ENCODE results near the gene AOPEP.
"Not testable (repeated sequence)": the region's sequence is repeated elsewhere in the genome, so short reads cannot be mapped to it uniquely, and the experiment has no call there.

The AOPEP gene

DNA sequence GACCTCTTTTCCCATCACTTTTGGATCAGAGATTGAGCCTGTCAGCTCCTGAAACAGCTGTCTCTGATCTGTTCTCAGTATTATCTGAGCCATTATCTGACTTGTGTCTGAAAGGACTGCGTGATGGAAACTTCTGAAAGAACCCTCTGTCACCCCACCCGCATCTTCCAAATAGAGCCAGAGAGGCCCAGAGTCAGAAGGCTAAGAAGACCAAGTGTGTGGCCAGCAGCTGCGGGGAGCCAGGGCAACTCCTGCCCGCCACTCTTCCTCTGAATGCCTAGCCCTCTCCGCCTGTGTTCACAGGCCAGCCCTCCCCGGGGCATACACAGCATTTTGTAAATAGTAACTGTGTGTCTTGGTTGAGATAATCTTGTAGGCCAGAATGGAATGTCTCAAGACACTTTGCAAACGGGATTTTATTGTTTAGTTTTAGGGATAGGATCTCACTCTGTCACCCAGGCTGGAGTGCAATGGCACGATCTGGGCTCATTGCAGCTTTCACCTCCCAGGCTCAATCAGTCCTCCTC lies 92.7 kb downstream of the AOPEP start:
- no peaks in the 10 kb centered on the region for H3K9me3 Mint-ChIP-seq
- H3K4me1 Mint-ChIP-seq (ENCODE audit: low read depth), result peaks cover 7% of the 10 kb centered on the region
- DNase-seq, result no peak
- H3K27ac Mint-ChIP-seq, result no peak overlapping the region
- no peaks in the 10 kb centered on the region for H3K27me3 Mint-ChIP-seq
- peaks cover 25% of the 10 kb centered on the region for H3K36me3 Mint-ChIP-seq (ENCODE audit: low read depth)
- no peak overlapping the region for H3K4me3 Mint-ChIP-seq

DNA sequence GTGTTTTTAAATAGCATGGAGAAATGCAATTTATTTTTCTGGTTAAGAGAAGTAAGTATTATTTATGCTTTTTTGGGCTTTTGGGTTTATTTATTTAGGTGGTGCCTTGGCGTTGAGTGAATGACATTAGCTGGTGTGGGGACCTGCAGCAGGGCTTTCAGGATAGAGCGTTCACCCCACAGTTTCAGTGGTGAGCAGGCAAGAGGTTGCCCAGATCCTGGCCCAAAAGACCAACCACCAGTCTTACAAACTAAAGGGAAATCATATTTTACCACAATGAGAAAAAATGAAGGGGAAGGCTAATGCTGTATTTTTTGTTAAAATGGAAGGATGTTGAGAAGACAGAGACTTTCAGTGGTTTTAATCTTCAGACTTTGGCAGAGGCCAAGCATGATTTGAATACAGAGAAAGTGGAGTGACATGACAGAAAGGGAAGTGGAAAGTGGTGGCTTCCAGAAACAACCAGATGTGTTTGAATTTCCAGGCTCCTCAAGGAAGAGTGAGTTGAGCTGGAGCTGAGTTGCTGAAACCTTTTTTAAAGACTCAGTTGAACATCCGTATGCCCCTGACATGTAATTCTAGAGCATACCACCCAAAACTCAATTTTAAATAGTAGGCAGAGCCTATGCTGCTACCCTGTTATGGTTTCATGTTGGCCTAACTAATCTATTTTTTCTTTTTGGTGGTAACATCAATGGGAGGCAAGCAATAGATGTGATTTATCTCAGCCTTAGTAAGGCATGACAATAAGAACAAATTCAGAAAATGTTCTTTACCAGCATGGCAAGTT lies 94.8 kb downstream of the AOPEP start:
- H3K36me3 Mint-ChIP-seq (ENCODE audit: low read depth), result peaks cover 25% of the 10 kb centered on the region
- no peak overlapping the region for H3K4me3 Mint-ChIP-seq
- peaks cover 7% of the 10 kb centered on the region for H3K4me1 Mint-ChIP-seq (ENCODE audit: low read depth)
- no peak for DNase-seq
- no peak overlapping the region for H3K27ac Mint-ChIP-seq
- H3K27me3 Mint-ChIP-seq, result no peaks in the 10 kb centered on the region
- H3K9me3 Mint-ChIP-seq, result no peaks in the 10 kb centered on the region

DNA sequence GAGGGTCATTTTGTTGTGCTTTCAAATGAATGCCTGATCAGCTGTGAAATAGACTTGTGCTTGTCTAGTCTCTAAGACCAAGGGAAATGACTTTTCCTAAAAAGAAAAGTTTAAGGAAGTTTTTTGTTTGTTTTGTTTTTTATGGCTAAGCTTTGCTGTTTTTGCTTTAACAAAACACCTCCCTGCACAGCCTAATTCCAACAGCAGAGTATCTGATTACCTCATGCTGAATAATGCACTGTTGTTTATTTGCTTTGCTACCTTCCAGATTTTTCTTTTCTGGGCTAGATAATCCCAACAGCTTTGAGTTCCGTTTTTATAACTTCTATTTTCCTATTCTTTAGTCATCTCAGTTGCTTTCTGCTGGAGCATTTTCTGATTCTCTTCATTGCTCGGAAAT lies 95.8 kb downstream of the AOPEP start:
- H3K4me3 Mint-ChIP-seq, result no peak overlapping the region
- no peak overlapping the region for H3K27ac Mint-ChIP-seq
- peaks cover 32% of the 10 kb centered on the region for H3K36me3 Mint-ChIP-seq (ENCODE audit: low read depth)
- peaks cover 7% of the 10 kb centered on the region for H3K4me1 Mint-ChIP-seq (ENCODE audit: low read depth)
- no peaks in the 10 kb centered on the region for H3K27me3 Mint-ChIP-seq
- DNase-seq, result no peak
- no peaks in the 10 kb centered on the region for H3K9me3 Mint-ChIP-seq

DNA sequence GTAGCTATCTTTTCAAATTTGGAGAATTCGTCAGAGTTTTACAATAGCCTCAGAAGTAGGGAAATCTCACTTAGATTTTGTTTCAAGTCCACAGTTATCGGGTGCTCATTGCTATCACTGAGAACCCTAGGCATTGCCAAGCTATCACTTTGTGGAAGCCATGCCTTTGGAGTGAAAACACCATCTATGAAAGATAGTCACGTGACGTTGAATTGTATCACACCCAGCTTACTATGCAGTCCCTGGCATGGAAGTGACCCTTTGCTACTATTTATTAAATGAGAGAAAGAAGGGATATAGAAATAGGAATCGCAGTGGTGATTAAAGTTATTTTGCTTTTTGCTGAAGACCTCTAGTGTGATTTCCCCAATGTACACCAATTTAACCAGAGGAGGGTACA lies 97.2 kb downstream of the AOPEP start:
- no peak for DNase-seq
- Mint-ChIP-seq H3K4me1 (ENCODE audit: low read depth) (peaks cover 7% of the 10 kb centered on the region), H3K4me3 (no peak overlapping the region), H3K27ac (no peak overlapping the region), H3K9me3 (no peaks in the 10 kb centered on the region), H3K36me3 (ENCODE audit: low read depth) (peaks cover 34% of the 10 kb centered on the region), H3K27me3 (no peaks in the 10 kb centered on the region)

DNA sequence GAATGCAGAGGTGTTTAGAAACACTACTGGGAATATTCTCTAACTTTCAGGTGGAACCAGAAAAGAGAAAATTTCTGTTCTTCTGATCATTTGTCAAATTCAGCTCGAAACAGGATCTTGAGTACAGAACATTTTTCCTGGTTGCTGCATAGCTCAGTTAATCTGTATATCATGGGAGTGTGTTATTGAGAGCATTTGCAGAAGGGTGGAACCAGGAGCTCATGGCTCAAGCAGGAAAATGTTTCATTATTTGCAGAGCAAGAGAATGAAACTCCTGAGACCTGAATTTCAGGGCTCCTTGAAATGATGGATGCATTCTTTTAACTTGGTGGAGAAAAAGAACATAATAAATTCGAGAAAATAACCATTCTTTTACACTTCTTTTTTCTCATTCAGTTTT lies 97.9 kb downstream of the AOPEP start:
- no peak for DNase-seq
- Mint-ChIP-seq H3K36me3 (ENCODE audit: low read depth) (peaks cover 28% of the 10 kb centered on the region), H3K4me1 (ENCODE audit: low read depth) (peaks cover 7% of the 10 kb centered on the region), H3K27me3 (no peaks in the 10 kb centered on the region), H3K9me3 (no peaks in the 10 kb centered on the region), H3K27ac (no peak overlapping the region), H3K4me3 (no peak overlapping the region)

DNA sequence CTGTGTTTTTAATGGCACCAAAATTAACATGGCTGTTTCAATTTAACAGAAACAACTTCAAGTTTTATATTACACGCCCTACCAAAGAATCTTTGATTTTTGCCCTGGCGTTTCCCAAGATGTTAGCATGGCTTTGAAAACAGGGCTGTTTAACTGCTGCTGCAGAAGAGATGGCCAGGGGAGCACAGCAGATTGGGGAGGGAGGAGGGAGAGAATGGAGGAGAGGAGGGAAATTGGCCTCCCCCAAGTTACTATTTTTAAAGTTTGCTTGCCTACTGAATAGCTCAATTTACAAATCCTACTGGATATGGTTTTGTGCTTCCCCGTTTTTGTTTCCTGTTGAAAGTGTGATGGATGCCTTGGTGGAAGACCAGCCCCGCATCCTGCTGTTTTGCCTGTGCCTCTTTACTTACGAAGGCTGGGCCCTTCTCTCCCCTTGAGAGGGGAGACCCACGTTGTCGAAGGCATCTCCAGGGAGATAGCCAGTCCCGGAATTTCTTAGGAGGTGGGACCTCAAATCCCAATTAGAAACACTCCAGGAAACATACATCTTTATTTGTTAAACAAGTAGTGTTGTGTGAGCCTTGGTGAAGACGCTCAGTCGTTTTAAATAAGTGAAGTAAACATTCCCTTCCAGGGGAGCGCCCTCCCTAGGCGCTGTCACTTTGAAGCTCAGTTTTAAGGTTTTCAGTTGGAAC lies 98.6 kb downstream of the AOPEP start:
- H3K27me3 Mint-ChIP-seq, result no peaks in the 10 kb centered on the region
- no peaks in the 10 kb centered on the region for H3K9me3 Mint-ChIP-seq
- H3K4me3 Mint-ChIP-seq, result no peak overlapping the region
- peaks cover 7% of the 10 kb centered on the region for H3K4me1 Mint-ChIP-seq (ENCODE audit: low read depth)
- no peak for DNase-seq
- H3K27ac Mint-ChIP-seq, result no peak overlapping the region
- H3K36me3 Mint-ChIP-seq (ENCODE audit: low read depth), result peaks cover 29% of the 10 kb centered on the region

DNA sequence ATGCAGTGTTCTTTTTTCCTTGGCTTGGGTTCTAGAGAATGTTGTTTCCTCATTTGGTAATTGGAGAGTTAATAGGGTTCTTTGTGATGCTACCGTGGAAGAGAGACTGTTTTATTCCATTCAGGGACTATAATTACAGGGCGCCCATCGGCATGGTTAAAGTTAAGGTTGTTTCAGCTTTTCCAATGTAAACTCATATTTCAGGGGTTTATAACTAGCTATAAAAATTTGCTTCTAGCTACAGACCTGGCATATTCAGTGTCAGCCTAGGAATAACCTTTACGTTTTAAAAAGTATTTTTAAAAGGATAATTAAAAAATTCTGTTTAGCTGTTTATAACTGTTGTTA lies 99.1 kb downstream of the AOPEP start:
- Mint-ChIP-seq H3K9me3 (no peaks in the 10 kb centered on the region), H3K36me3 (ENCODE audit: low read depth) (peaks cover 31% of the 10 kb centered on the region), H3K4me3 (no peak overlapping the region), H3K4me1 (ENCODE audit: low read depth) (peaks cover 7% of the 10 kb centered on the region), H3K27me3 (no peaks in the 10 kb centered on the region), H3K27ac (no peak overlapping the region)
- no peak for DNase-seq

DNA sequence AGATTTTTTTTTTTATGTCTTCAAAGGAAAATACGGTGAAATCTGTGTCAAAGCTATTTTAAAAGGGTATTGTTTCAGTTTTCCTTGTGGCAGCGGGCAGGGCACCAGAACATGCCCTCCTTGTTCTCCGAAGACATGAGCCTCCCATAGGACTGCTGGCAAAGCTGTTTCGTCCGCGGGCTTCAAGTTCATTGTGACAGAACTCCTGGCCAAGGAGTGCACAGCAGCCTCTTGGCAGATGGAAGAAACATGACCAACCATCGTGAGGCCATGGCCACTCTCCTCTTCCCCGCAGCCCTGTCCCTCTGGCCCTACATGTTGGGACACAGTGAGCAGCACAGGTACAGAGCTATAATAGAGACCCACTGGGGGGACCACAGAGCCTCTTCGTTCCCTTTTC lies 99.5 kb downstream of the AOPEP start:
- H3K27me3 Mint-ChIP-seq, result no peaks in the 10 kb centered on the region
- no peaks in the 10 kb centered on the region for H3K9me3 Mint-ChIP-seq
- H3K36me3 Mint-ChIP-seq (ENCODE audit: low read depth), result peaks cover 36% of the 10 kb centered on the region
- H3K27ac Mint-ChIP-seq, result no peak overlapping the region
- no peak overlapping the region for H3K4me3 Mint-ChIP-seq
- no peak for DNase-seq
- peaks cover 6% of the 10 kb centered on the region for H3K4me1 Mint-ChIP-seq (ENCODE audit: low read depth)

DNA sequence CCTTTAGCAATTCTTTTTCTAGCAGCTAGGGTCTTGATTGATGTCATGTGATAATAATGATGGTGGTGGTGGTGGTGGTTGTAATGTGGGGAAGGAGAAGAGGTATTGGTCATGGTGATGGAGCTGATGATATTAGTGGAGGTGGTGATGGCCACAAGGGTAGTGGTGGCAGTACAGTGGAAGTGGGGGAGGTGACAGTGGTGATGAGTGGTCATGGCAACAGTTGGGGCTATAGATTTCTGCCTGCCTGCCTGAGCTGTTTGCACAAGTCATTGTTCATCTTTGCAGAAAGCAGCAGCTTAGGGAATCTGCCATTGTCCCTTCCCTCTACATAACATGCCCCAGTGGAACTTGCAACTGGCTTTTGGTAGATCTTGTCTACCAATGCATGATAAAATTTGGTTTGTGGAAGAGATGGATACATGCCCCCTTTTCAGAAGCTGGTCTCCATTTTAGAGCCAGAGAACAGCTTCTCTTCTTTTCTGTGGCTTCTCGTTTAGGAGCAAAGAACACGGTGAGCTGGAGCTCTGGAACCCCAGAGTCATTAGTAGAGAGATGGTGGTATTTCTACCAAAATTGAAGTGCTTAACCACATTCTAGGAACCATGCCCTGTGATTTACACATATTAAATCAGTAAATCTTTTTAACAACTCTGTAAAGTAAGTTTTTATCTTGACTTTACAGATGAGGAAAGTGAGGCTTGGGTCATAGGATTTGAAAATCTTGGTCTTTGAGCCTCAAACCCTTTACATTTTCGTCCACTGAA lies 100.3 kb downstream of the AOPEP start:
- peaks cover 1% of the 10 kb centered on the region for H3K4me1 Mint-ChIP-seq (ENCODE audit: low read depth)
- no peak overlapping the region for H3K4me3 Mint-ChIP-seq
- no peak for DNase-seq
- no peaks in the 10 kb centered on the region for H3K27me3 Mint-ChIP-seq
- no peak overlapping the region for H3K27ac Mint-ChIP-seq
- H3K9me3 Mint-ChIP-seq, result no peaks in the 10 kb centered on the region
- H3K36me3 Mint-ChIP-seq (ENCODE audit: low read depth), result peaks cover 42% of the 10 kb centered on the region

DNA sequence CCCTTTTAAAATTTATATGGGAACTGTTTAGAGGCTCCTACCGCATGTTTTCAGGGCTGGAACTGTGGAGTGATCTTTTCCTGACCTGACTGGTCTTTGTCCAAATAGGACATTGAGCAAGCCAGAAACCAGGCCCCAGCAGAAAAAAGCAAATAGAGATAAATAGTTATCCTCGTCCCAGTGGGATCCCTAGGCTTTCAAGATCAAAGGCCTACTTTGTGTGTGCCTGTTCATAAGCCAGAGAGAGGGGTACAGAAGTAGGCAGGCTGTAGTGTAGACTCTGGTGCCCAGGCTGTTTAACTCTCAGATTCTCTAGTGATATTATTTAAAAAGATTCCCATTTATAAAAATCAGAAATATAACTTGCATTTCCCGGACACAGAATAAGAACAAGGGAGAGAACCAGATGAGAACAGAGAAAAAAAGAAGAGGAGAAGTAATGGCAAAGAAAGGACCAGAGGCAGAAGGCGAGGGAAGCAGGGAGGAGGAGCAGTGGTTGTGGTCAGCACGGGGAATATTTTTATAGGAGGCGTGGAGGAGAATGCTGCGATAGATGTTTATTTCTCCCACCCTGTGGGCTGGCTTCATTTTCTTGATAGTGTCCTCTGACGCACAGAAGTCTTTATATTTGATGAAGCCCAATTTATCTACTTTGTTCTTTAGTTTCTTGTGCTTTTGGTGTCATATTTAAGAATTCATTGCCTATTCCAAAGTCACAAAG lies 101.2 kb downstream of the AOPEP start:
- H3K9me3 Mint-ChIP-seq, result no peaks in the 10 kb centered on the region
- no peak for DNase-seq
- no peak overlapping the region for H3K27ac Mint-ChIP-seq
- H3K27me3 Mint-ChIP-seq, result no peaks in the 10 kb centered on the region
- H3K4me3 Mint-ChIP-seq, result no peak overlapping the region
- H3K36me3 Mint-ChIP-seq (ENCODE audit: low read depth), result peaks cover 42% of the 10 kb centered on the region
- peaks cover 7% of the 10 kb centered on the region for H3K4me1 Mint-ChIP-seq (ENCODE audit: low read depth)

DNA sequence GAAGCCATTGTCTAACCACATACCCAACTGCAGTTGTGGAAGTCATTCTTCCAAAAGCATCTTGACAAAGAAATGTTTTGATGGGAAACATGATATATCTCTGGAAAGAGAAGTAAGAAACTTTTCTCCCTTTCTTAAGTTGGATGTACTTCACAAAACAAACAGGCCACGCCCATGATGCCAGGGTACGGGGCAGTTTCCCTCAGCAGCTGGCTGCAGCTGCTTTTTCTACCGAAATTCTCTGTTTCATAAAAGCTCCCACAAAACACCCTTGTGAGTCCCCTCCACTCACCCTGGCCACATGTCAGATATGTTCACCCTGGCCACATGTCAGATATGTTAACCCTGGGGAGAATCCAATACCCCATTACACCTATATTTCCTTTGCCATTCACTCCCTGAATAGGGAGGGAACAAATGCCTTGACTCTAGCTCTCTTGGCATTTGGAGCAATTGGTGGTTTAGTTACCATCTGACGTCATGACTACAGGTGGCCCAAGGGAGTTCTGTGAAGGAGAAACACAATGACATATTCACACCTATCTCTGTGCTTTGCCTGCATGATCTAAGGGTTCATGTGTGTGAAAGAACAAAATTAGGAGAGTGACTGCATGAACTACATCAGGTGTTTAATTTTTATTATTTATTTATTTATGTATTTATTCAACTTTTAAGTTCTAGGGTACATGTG lies 103.0 kb downstream of the AOPEP start:
- Mint-ChIP-seq H3K36me3 (ENCODE audit: low read depth) (peaks cover 39% of the 10 kb centered on the region), H3K4me1 (ENCODE audit: low read depth) (peaks cover 7% of the 10 kb centered on the region), H3K27ac (no peak overlapping the region), H3K4me3 (no peak overlapping the region), H3K9me3 (no peaks in the 10 kb centered on the region), H3K27me3 (no peaks in the 10 kb centered on the region)
- no peak for DNase-seq

DNA sequence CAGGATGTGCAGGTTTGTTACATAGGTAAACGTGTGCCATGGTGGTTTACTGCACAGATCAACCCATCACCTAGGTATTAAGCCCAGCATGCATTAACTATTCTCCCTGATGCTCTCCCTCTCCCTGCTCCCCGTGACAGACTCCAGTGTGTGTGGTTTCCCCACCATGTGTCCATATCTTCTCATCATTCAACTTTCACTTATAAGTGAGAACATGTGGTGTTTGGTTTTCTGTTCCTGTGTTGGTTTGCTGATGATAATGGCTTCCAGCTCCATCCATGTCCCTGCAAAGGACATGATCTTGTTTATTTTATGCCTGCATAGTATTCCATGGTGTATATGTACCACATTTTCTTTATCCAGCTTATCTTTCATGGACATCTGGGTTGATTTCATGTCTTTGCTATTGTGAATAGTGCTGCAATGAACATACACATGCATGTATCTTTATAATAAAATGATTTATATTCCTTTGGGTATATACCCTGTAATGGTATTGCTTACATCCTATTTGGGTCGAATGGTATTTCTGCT lies 103.6 kb downstream of the AOPEP start:
- DNase-seq, H3K4me3 Mint-ChIP-seq, H3K9me3 Mint-ChIP-seq, H3K27me3 Mint-ChIP-seq, H3K27ac Mint-ChIP-seq: not testable (repeated sequence)
- peaks cover 11% of the 10 kb centered on the region for H3K4me1 Mint-ChIP-seq (ENCODE audit: low read depth)
- H3K36me3 Mint-ChIP-seq (ENCODE audit: low read depth), result peaks cover 37% of the 10 kb centered on the region

DNA sequence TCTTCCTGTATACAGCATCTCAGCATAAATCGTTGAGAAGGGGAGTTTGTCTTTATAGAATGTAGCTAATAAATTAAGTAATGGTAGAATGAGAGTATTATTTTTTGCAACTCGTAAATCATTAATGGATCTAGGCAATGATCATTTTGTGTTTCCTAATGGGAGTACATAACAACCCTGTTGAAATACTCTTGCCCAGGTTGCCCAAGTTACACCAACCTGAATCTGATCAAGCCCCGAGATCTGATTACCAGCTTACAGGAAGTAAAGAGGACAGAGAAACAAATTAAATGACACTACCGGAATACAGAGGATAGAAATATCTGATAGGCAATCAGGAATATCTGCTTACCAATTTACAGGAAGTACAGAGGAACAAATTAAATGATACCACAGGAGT lies 107.3 kb downstream of the AOPEP start:
- H3K9me3 Mint-ChIP-seq, result peaks cover 12% of the 10 kb centered on the region
- no peak overlapping the region for H3K27ac Mint-ChIP-seq
- peaks cover 12% of the 10 kb centered on the region for H3K4me1 Mint-ChIP-seq (ENCODE audit: low read depth)
- no peak for DNase-seq
- H3K36me3 Mint-ChIP-seq (ENCODE audit: low read depth), result peaks cover 39% of the 10 kb centered on the region
- H3K27me3 Mint-ChIP-seq, result no peaks in the 10 kb centered on the region
- H3K4me3 Mint-ChIP-seq, result no peak overlapping the region

DNA sequence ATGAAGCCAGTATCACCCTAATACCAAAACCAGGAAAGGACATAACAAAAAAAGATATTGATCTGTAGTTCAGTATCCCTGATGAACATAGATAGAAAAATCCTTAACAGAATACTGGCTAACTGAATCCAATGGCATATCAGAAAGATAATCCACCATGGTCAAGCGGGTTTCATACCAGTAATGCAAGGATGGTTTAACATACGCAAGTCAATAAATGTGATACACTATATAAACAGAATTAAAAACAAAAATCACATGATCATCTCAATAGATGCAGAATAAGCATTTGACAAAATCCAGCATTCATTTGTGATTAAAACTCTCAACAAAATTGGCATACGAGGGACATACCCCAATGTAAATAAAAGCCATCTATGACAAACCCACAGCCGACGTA lies 110.9 kb downstream of the AOPEP start:
- no peaks in the 10 kb centered on the region for H3K27me3 Mint-ChIP-seq
- peaks cover 19% of the 10 kb centered on the region for H3K9me3 Mint-ChIP-seq
- no peak for DNase-seq
- peaks cover 29% of the 10 kb centered on the region for H3K4me1 Mint-ChIP-seq (ENCODE audit: low read depth)
- no peak overlapping the region for H3K27ac Mint-ChIP-seq
- no peak overlapping the region for H3K4me3 Mint-ChIP-seq
- peaks cover 29% of the 10 kb centered on the region for H3K36me3 Mint-ChIP-seq (ENCODE audit: low read depth)
